GM19025 (cell line): ENCODE measurements around the gene SLC46A1.
A peak's percentile ranks its signal among the peaks of the same experiment; 100 is the strongest.

Experiments
- ATAC-seq: cut with Tn5 transposase; IDR thresholded peaks from one replicate; pipeline ENCODE4 v1.9.1; 2021; ENCODE audit warnings: mild to moderate bottlenecking, low read depth, moderate library complexity; ENCODE audit not compliant: unreplicated experiment

The SLC46A1 gene

GRCh38 chr17:28363776-28364650, 42.0 kb downstream of the SLC46A1 start:
- ATAC-seq = no peak

- no peak for ATAC-seq
Measured at GRCh38 chr17:28363186-28363585, 42.8 kb downstream of the SLC46A1 start.

GRCh38 chr17:28357901-28358197, 48.2 kb downstream of the SLC46A1 start:
- no peak for ATAC-seq

- peak; percentile 97 for ATAC-seq
Measured at GRCh38 chr17:28357061-28357900, 48.7 kb downstream of the SLC46A1 start, which contains the start of gene POLDIP2. TSS of gene POLDIP2 (minus strand) at chr17:28357527. CDS start at chr17:28357448, 79 bp downstream.

GRCh38 chr17:28350271-28350670, 55.7 kb downstream of the SLC46A1 start:
- ATAC-seq = no peak

GRCh38 chr17:28348979-28349378, 57.0 kb downstream of the SLC46A1 start:
- no peak for ATAC-seq

GRCh38 chr17:28347261-28347891, 58.6 kb downstream of the SLC46A1 start:
- ATAC-seq = no peak

- ATAC-seq = no peak
Measured at GRCh38 chr17:28346746-28347246, 59.2 kb downstream of the SLC46A1 start.

GRCh38 chr17:28346199-28346580, 59.8 kb downstream of the SLC46A1 start:
- ATAC-seq = no peak

GRCh38 chr17:28345419-28346198, 60.4 kb downstream of the SLC46A1 start:
- ATAC-seq = no peak
